GDM1 (cell line): ENCODE measurements around the gene TNIP2.

Experiments
- DNase-seq: peaks from one replicate; lab custom pipeline; 2025; lab: John Stamatoyannopoulos, UW

The TNIP2 gene

DNA sequence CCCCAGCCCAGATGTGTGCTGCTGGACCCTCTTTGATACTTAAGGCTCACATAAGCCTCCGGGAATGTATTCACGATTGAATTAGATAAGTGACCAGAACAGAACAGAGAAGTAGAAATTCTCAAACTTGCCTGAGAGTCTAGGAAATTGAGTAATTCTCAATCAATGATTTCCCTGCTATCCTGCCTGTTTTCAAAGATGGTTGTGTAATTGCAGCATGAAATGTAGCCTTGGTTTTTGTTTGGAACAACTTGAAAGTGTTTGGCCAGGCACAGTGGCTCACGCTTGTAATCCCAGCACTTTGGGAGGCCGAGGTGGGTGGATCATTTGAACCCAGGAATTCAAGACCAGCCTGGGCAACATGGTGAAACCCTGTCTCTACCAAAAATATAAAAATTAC is 41.2 kb downstream of the TNIP2 start:
- DNase-seq = no peak

DNA sequence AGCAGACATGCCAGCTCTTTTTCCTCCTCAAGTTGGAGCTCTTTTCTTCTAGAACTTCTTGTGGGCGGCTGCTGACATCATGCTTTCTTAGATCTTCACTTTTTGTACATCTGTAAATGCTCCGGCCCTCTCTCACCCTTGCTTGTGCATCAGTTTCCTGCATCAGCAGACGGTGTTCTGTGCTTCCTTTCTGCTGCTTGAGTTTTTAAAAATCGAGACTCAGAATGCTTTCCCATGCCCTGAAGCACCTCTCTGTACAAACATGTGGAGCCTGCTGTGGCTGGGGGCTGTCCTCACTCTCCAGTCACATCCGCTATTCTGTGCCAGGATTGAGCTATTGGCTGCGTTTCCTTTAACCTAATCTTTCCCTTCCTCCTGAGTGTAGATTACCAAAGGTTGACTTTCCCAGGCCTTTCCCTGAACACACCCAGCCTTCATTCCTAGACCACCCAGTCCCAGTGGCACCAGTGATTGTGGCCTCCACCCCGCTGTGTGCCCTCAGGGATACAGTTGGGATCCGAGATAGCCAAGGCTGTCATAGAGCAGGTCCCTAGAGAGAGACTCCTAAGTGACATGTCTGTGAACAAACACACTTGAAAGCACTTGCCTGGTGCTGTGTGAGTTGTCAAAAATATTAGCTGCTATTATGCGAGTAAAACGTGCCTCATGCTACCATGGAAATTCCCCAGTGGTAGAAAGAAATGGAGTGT is 41.9 kb downstream of the TNIP2 start:
- no peak for DNase-seq

DNA sequence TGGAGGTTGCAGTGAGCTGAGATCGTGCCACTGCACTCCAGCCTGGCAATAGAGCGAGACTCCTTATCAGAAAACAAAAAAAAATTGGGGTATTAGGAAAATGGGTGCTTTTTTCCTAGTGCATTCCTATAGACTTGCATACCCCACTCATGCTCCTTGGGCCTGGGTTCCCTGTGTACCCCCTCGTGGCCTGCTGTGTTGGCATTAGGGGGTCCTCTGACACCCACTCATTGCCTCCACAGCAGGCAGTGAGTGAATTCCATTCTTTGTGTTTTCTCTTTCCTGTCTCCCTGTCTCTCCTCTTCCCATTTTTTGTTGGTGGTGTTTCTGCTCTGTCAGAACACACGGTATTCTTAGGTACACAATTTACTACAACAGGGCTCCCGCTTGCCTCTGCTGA is 42.8 kb downstream of the TNIP2 start:
- DNase-seq = no peak

DNA sequence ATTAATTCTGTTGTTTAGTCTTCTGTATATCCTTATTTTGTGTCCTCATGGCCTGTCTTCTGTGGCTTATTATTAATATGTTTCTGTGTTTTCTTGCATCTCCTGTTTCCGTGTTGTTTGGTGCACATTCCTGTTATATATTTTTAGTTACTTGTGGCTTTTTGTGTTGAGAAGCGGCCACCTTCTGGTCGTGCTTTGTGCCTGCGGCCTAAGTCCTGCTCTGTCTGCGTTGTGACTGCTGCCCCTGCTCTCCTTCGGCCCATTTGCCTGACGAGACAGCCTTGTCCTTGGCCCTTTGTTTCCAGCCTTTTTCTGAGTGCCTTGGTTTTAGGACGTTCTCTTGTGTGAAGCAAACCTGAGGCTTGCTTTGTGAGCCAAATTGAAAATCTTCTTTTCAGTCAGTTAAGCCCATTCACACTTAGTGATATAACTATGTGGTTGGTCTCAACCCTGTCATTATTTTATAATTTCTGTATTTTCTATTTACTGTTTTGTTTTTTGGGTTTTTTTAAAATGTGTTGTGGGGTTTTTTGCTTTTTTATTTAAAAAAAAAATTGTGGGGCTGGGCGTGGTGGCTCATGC is 43.8 kb downstream of the TNIP2 start:
- no peak for DNase-seq

DNA sequence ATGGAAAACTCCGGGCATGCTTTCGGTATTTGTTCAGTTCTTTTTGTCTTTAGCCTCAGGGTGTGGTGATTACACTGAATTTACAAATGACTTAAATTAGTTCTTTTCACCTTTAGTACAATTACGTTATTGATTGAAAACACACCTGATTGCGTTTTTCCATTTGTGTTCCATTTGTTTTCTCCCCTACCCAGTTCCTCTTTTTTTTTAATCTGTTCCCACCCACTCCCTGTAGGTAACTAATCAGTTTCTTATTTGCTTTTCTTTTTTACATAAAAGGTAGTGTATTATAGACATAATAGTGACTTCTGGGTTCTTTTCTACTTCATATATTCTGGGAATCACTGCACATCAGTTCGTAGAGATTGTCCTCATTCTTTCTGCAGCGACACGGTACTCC is 53.4 kb downstream of the TNIP2 start:
- DNase-seq = no peak

DNA sequence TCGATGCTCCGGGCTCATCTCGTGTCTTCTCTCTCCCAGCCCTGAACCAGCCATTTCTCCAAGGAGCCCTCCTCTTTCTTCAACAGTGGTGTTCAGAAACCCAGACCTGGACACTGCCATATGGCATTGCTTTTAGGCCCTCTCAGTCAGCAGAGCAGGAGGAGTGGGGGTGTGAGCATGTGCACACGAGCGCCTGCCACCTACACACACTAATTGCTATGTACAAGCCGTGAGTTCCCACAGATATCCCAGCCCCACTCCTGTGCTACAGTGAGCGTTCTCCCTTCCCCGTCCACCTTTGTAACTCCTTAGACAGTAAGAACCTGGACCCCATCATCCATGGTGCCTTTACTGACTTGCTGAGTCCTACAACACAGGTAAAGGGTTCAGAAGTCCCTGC is 53.8 kb downstream of the TNIP2 start:
- DNase-seq = no peak

DNA sequence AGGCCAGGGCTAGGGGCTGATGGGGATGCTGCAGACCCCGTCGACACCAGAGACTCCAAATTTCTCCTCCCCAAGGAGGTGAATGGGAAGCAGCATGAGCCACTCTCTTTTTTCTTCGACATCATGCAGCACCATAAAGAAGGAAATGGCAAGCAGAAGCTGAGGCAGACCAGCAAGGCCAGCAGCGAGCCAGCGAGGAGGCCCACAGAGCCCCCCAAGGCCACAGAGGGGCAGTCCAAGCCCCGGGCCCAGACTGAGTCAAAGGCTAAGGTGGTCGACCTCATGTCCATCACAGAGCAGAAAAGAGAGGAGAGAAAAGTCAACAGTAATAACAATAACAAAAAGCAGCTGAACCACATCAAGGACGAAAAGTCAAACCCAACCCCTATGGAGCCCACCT is 56.1 kb downstream of the TNIP2 start:
- DNase-seq = no peak

GRCh38 chr4:2699534-2699933 is 56.6 kb downstream of the TNIP2 start:
- DNase-seq = no peak

DNA sequence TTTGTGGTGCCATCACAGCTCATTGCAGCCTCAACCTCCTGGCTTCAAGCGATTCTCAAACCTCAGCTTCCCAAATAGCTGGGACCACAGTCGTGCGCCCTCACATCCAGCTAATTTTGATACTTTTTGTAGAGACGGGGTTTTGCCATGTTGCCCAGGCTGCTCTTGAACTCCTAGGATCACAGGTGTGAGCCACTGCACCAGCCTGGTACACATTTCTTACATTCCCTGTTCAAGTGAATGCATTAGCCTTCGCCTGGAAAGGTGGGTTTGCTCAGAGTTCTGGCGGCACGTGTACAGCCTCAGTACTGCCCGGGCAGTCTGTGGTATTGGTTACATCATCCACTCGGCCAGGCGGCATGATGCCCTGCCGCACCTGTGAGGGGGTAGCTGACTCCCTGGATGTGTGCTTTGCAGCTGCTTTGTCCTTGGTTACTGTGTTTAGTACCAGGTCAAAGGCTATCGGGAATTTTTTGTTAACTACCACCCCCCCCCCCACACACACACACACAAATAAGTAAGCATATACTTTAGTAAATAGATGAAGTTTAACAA is 57.1 kb downstream of the TNIP2 start:
- no peak for DNase-seq

- no peak for DNase-seq
Measured at GRCh38 chr4:2698504-2698903, 57.6 kb downstream of the TNIP2 start.

DNA sequence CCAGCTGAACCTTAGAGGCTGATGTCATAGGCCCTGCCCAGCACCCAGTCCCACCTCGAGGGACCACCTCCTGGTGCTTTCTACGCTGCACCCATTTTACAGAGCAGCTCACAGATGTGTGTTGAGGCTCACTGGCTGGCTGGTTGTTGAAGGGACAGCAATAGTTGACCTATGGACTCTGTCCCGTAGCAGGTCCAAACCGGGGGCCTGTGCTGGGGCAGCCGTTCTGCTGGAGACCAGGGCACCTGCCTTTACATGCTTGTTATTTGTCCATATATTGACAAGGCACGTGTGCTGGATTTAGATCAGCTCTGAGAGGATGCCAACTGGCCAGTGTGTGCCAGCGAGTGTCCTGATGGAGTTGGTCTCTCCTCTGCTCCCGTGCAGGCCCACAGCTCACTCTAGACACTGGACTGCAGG is 58.1 kb downstream of the TNIP2 start:
- DNase-seq = no peak

GRCh38 chr4:2696423-2696822 is 59.7 kb downstream of the TNIP2 start:
- no peak for DNase-seq

DNA sequence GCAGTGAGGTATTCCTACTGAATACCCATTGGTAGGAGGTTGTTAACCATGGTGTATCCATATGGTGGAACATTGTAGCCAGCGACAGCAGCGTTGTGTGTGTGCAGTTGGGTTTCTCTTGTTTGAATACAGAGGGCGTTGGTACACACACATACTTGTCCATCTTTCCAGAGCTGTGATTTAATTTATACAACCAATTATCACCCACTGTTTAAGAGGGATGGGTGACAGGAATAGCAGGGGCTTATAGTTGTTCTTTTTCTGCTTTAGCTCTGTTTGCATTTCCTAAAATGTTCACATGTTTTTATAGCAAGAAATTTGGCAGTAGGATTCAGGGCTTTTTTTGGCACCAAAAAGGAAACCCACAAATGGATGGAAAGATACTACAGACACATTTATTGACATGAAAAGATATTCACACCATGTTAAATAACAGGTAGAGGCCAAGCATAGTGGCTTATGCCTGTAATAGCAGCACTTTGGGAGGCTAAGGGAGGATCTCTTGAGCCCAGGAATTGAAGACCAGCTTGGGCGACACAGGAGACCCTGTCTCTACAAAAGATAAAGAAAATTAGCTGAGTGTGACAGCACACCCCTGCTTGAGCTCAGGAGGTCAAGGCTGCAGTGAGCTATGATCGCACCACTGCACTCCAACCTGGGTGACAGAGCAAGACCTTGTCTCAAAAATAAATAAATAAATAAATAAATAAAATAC is 60.6 kb downstream of the TNIP2 start:
- DNase-seq = no peak

DNA sequence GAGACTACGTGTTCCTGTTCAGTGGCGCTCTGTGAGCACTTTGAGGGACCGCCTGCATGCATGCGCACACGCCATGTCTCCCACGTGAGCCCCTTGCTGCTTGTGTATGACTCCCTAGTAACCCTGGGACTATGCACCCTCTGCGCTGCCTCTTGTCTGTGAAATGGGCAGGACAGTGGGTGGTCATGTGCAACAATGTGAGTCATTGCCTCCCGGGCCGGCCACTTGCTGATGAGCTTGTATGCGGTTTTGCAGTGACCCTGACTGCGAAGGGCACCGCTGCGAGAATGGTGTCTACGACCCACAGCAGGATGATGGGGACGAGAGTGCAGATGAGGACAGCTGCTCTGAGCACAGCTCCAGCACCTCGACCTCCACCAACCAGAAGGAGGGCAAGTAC is 61.4 kb downstream of the TNIP2 start:
- DNase-seq = no peak

- DNase-seq = no peak
Measured at GRCh38 chr4:2691952-2692435, 64.1 kb downstream of the TNIP2 start.
